HG03025 (cell line): ENCODE data around the gene MLN.

Experiments used
- ATAC-seq: cut with Tn5 transposase; IDR thresholded peaks from one replicate; pipeline ENCODE4 v1.9.1; 2021; ENCODE audit warnings: mild to moderate bottlenecking, moderate library complexity; ENCODE audit not compliant: unreplicated experiment, low FRiP score

The MLN gene

GRCh38 chr6:33757906-33758305, 45.9 kb downstream of the MLN start:
- ATAC-seq, result no peak

GRCh38 chr6:33757113-33757512, 46.7 kb downstream of the MLN start:
- no peak for ATAC-seq

- ATAC-seq, result no peak
Measured at GRCh38 chr6:33756211-33756954, 47.4 kb downstream of the MLN start.

- no peak for ATAC-seq
Measured at GRCh38 chr6:33755070-33755869, 48.5 kb downstream of the MLN start.

- no peak for ATAC-seq
Measured at GRCh38 chr6:33754222-33754621, 49.6 kb downstream of the MLN start.

- ATAC-seq, result no peak
Measured at GRCh38 chr6:33752646-33753015, 51.2 kb downstream of the MLN start.

GRCh38 chr6:33751771-33752645, 51.8 kb downstream of the MLN start:
- ATAC-seq, result no peak

GRCh38 chr6:33750244-33750991, 53.4 kb downstream of the MLN start:
- ATAC-seq, result no peak

GRCh38 chr6:33749401-33749800, 54.4 kb downstream of the MLN start:
- no peak for ATAC-seq

- ATAC-seq, result no peak
Measured at GRCh38 chr6:33748841-33749240, 55.0 kb downstream of the MLN start.

GRCh38 chr6:33747823-33748222, 56.0 kb downstream of the MLN start:
- no peak for ATAC-seq

GRCh38 chr6:33746651-33747100, 57.1 kb downstream of the MLN start, which contains the start of gene IP6K3:
Gene IP6K3 (minus strand): TSS chr6:33746905. CDS start chr6:33735476, 11,429 bp downstream.
- no peak for ATAC-seq

GRCh38 chr6:33746036-33746600, 57.7 kb downstream of the MLN start:
- ATAC-seq, result no peak

- no peak for ATAC-seq
Measured at GRCh38 chr6:33745548-33745947, 58.3 kb downstream of the MLN start.

- no peak for ATAC-seq
Measured at GRCh38 chr6:33744895-33745546, 58.8 kb downstream of the MLN start.
